Central memory CD8-positive, alpha-beta T cell (primary cell): ENCODE results near the gene ELOVL6.

Experiments
- ATAC-seq: fragments of 150-1000 bp; cut with Tn5 transposase; replicated peaks from 2 replicates; pipeline ENCODE4 v1.10.0; 2022; ENCODE audit warnings: mild to moderate bottlenecking, moderate FRiP score, moderate number of reproducible peaks; ENCODE audit not compliant: poor library complexity, severe bottlenecking; ENCODE audit errors: extremely low read depth
- DNase-seq, 2 donors: peaks; one replicate each; pipeline ENCODE4 v3.0.0; 2021; ENCODE audit warnings: low spot score in 2 of 2
- H3K27ac Mint-ChIP-seq: one replicate; pipeline ENCODE4 v1.8.0; 2022; ENCODE audit warnings: low read depth, mild to moderate bottlenecking, moderate library complexity, mixed read lengths
- H3K27me3 Mint-ChIP-seq: one replicate; pipeline ENCODE4 v1.8.0; 2022; ENCODE audit warnings: mixed read lengths
- H3K36me3 Mint-ChIP-seq: one replicate; pipeline ENCODE4 v1.8.0; 2022; ENCODE audit warnings: mild to moderate bottlenecking, moderate library complexity, mixed read lengths; ENCODE audit not compliant: insufficient read depth
- H3K4me1 Mint-ChIP-seq: one replicate; pipeline ENCODE4 v1.8.0; 2022; ENCODE audit warnings: mixed read lengths
- H3K4me3 Mint-ChIP-seq: one replicate; pipeline ENCODE4 v1.8.0; 2022; ENCODE audit warnings: mild to moderate bottlenecking, moderate library complexity, mixed read lengths
- H3K9me3 Mint-ChIP-seq: one replicate; pipeline ENCODE4 v1.8.0; 2022; ENCODE audit warnings: mixed read lengths

ELOVL6 gene

DNA sequence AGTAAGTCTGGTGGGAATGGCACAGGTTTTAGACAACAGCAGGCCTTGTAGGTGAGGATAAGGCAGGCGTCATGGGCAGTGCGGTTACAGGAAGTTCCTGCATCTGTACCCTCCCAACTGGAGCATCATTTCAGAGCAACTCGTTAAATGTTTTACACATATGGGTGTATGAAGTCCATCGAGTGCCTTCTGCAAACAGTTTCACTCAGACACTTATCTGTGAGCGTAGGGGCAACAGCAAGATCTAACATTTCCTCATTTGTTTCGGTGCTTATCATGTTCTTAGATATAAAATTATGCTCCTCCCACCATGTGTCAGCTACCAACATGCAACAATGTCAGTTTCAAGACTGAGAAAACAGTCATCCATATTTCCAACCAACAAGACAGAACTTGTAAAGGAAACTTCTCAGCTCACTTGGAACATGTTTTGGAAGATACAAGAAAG is 69.9 kb downstream of the ELOVL6 start:
- Mint-ChIP-seq H3K4me1 (peaks cover 9% of the 10 kb centered on the region), H3K36me3 (no peaks in the 10 kb centered on the region), H3K27me3 (no peaks in the 10 kb centered on the region), H3K9me3 (no peaks in the 10 kb centered on the region), H3K27ac (no peak overlapping the region), H3K4me3 (no peak overlapping the region)
- no peak for ATAC-seq
- DNase-seq = no peak

DNA sequence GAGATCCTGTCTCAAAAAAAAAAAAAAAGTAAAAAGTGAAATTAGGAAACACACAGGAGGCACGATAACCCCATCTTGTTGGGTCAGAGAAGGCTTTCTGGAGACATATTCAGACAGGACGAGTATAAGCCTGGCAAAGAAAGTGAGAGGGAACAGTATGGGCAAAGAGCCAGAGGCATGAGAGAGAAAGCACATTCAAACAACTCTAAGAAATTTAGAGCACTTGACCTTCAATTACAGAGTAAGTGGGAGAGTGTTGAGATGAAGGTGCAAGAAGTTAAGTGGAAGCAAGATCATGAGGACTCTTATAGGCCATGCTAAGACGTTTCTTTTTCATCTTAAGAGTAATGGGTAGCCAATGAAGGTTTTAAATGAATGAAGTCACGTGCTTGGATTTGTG is 70.4 kb downstream of the ELOVL6 start:
- no peaks in the 10 kb centered on the region for H3K36me3 Mint-ChIP-seq
- H3K4me1 Mint-ChIP-seq = peaks cover 4% of the 10 kb centered on the region
- H3K9me3 Mint-ChIP-seq = no peaks in the 10 kb centered on the region
- no peak overlapping the region for H3K27ac Mint-ChIP-seq
- ATAC-seq (no peak), DNase-seq (no peak)
- H3K27me3 Mint-ChIP-seq = no peaks in the 10 kb centered on the region
- H3K4me3 Mint-ChIP-seq = no peak overlapping the region

DNA sequence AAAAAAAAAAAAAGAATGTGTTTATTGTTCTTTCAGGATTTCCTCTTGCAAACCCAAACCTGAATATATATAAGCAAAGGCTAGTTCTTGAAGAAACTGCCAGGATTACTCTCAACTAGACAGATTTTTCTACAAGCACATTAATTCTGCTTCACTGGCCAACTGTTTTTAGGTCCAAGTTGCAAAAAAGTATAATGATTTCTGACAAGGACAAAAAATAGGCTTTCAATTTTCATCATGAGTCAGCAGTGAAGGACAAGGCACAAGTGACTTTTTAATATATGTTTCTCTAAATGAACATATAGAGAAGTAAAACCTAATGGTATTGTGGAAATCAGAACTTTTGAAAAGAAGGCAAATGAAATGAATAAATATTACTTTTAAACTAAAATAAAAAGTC is 73.7 kb downstream of the ELOVL6 start:
- DNase-seq (no peak), ATAC-seq (no peak)
- Mint-ChIP-seq H3K27ac (no peak overlapping the region), H3K9me3 (no peaks in the 10 kb centered on the region), H3K36me3 (no peaks in the 10 kb centered on the region), H3K4me1 (no peaks in the 10 kb centered on the region), H3K27me3 (no peaks in the 10 kb centered on the region), H3K4me3 (no peak overlapping the region)

DNA sequence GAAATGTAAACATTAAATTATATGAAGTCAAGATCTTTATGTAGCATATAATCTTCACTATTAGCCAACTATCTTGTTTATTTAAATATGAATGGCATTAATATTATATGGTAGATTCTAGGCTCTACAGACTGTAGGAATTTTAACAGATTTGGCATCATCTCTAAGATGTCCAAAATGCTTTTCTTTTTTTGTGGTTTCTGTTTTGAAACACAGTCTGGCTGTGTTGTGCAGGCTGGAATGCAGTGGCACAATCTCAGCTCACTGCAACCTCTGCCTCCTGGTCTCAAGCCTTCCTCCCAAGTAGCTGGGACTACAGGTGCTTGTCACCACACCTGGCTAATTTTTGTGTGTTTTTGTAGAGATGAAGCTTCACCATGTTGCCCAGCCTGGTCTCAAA is 76.2 kb downstream of the ELOVL6 start:
- no peaks in the 10 kb centered on the region for H3K4me1 Mint-ChIP-seq
- DNase-seq (no peak), ATAC-seq (no peak)
- H3K27me3 Mint-ChIP-seq = no peaks in the 10 kb centered on the region
- no peak overlapping the region for H3K4me3 Mint-ChIP-seq
- no peaks in the 10 kb centered on the region for H3K9me3 Mint-ChIP-seq
- H3K36me3 Mint-ChIP-seq = peaks cover 1% of the 10 kb centered on the region
- H3K27ac Mint-ChIP-seq = no peak overlapping the region

DNA sequence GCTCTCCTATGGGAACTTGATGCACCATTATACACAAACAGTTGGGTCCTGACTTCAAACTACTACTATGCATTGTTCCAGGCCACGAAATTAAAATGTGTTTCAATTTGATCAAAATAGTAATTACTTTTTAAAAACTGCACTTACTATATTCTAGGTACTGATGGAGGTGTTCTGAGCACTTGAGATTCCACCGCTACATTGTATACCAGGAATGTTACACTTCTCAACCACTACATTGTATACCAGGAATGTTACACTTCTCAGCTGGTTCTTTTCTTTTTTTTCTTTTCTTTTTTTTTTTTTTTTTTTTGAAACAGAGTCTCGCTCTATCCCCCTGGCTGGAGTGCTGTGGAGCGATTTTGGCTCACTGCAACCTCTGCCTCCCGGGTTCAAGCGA is 77.9 kb downstream of the ELOVL6 start:
- DNase-seq (no peak), ATAC-seq (no peak)
- no peak overlapping the region for H3K27ac Mint-ChIP-seq
- H3K36me3 Mint-ChIP-seq = peaks cover 1% of the 10 kb centered on the region
- H3K9me3 Mint-ChIP-seq = no peaks in the 10 kb centered on the region
- H3K4me1 Mint-ChIP-seq = no peaks in the 10 kb centered on the region
- H3K27me3 Mint-ChIP-seq = no peaks in the 10 kb centered on the region
- no peak overlapping the region for H3K4me3 Mint-ChIP-seq

DNA sequence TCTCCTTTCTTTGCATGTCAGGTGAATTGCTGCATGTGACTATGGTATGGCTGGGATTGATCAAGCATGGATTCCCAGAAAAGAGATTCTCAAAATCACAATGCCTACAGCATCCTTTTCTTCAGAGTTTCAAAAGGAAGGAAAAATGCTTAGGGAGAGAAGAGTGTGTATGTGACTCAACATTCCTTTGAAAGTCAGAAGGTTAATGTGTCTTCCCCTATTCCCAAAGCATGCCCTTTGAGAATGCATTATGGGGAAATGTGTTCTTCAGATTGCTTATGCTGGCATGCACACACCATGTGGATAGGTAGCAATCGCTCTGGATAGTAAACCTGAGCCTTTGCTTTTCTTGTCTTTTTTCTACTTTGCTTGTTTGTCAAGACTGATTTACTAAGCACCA is 78.5 kb downstream of the ELOVL6 start:
- Mint-ChIP-seq H3K27ac (no peak overlapping the region), H3K4me1 (no peaks in the 10 kb centered on the region), H3K4me3 (no peak overlapping the region), H3K9me3 (no peaks in the 10 kb centered on the region), H3K27me3 (no peaks in the 10 kb centered on the region), H3K36me3 (peaks cover 1% of the 10 kb centered on the region)
- DNase-seq (no peak), ATAC-seq (no peak)

DNA sequence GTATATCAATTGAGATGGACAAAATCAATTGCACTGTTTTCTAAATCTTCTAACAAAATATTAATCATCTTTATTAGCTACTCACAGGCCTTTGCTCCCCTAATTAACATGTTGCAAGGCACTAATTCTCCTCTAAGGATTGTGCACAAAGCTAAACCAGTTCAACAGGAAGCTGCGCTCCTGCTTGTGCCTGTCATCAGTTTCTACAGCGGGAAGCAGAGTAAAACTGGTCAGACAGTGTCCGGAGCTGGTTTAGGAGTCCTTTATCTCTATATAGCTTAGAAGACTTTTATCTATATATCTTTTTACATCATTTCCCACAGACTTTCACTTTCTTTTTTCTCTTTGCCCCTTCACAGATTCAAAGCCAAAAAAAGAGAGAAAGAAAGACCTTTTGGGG is 79.1 kb downstream of the ELOVL6 start:
- H3K4me3 Mint-ChIP-seq = no peak overlapping the region
- DNase-seq = no peak
- no peak for ATAC-seq
- H3K36me3 Mint-ChIP-seq = peaks cover 1% of the 10 kb centered on the region
- H3K4me1 Mint-ChIP-seq = no peaks in the 10 kb centered on the region
- no peaks in the 10 kb centered on the region for H3K27me3 Mint-ChIP-seq
- no peak overlapping the region for H3K27ac Mint-ChIP-seq
- H3K9me3 Mint-ChIP-seq = no peaks in the 10 kb centered on the region

DNA sequence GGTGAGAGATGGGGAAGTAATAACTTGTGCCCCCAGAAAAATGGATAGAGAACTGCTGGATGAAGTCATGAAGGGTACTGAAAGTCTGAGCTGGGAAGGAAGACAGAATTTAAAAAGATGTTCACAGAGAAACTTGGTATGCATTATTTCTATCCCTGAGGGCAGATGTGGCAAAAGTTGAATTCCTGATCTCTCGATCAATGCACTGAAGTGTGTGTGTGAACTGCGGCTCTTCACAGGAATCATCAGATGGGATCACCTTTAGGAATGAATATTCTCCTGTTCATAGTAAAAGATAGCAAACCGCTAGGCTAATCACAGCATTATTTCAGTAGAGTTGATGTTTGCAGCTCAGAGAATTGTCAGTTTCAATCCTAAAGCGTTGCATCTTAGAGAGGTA is 86.4 kb downstream of the ELOVL6 start:
- Mint-ChIP-seq H3K36me3 (no peaks in the 10 kb centered on the region), H3K9me3 (no peaks in the 10 kb centered on the region), H3K27ac (no peak overlapping the region), H3K4me1 (no peaks in the 10 kb centered on the region), H3K4me3 (no peak overlapping the region), H3K27me3 (no peaks in the 10 kb centered on the region)
- DNase-seq = no peak
- ATAC-seq = no peak

DNA sequence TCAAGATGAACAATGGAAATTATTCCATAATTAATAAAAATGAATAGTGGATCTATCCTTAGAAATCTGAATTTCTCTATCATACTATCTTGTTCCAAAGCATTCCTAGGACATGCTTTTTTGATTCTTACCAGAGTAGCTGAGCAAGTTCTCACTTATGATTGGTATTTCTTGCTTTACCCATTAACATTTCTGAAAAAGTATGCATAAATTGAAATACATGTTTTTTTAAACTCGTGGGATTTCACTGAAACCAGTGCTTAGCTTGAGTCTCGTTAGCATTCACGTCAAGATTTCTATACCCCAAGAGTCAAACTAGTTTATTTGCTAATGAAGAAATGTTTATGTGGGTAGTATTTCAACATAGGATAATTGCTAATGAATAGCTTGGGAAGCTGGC is 89.0 kb downstream of the ELOVL6 start:
- no peaks in the 10 kb centered on the region for H3K36me3 Mint-ChIP-seq
- H3K27ac Mint-ChIP-seq = no peak overlapping the region
- no peak overlapping the region for H3K4me3 Mint-ChIP-seq
- ATAC-seq = no peak
- H3K27me3 Mint-ChIP-seq = no peaks in the 10 kb centered on the region
- DNase-seq = no peak
- H3K4me1 Mint-ChIP-seq = no peaks in the 10 kb centered on the region
- no peaks in the 10 kb centered on the region for H3K9me3 Mint-ChIP-seq

DNA sequence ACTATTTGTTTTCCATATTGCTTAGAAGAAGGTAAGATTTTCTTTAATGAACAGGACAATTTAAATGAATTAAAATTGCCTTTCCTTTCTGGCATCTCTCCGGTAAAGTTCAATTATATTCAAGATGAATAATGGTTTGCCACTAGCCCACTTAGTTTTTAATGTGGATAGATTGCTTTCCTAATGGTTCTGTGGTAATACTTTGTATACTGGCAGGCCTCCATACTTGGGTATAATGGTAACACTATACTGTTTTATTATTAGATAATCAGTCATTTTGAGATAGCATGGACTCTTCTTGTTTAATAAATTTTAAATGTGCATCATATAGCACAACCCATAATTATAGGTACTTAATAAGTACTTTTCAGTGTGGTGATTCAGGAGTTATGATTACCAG is 89.5 kb downstream of the ELOVL6 start:
- Mint-ChIP-seq H3K4me3 (no peak overlapping the region), H3K27ac (no peak overlapping the region), H3K9me3 (no peaks in the 10 kb centered on the region), H3K27me3 (no peaks in the 10 kb centered on the region), H3K36me3 (no peaks in the 10 kb centered on the region), H3K4me1 (no peaks in the 10 kb centered on the region)
- DNase-seq (no peak), ATAC-seq (no peak)

DNA sequence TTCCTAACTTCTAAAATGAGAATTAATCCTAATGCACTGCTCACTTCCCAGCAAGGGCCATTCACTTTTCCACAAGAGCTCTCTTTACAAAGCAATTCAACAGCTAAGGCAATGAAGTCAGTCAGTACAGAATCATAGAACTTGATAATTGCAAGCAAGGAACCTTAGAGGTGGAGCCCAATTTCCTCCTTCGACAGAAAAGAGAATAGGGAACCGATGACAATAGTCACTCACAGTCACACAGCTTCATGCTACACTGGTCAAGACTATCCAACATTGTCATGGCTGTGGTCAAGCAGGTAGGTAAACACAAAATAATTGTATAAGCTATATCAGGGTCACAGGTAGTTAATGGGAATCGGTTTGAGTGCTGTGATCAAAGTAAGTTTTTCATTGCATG is 90.0 kb downstream of the ELOVL6 start:
- DNase-seq = no peak
- Mint-ChIP-seq H3K4me1 (no peaks in the 10 kb centered on the region), H3K4me3 (no peak overlapping the region), H3K36me3 (peaks cover 2% of the 10 kb centered on the region), H3K27ac (no peak overlapping the region), H3K9me3 (no peaks in the 10 kb centered on the region), H3K27me3 (no peaks in the 10 kb centered on the region)
- ATAC-seq = no peak

DNA sequence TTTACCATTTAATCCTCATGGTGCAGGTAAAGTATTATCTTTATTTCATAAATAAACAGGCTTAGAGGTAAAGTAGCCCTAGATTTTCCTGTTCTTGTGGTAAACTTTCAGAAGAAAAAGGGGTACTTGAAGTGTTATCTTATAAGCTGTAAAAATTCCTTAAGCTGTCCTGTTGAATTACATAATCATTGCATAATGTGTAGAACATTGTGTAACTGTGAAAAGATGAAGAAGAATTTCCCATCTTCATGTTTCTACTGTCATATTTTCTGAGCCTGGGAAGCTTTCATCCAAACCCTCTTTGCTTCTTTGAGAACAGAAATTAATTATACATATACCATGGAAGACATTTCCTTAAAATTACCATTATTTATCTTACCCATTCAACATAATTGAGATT is 90.5 kb downstream of the ELOVL6 start:
- Mint-ChIP-seq H3K4me1 (no peaks in the 10 kb centered on the region), H3K27ac (no peak overlapping the region), H3K36me3 (peaks cover 2% of the 10 kb centered on the region), H3K4me3 (no peak overlapping the region), H3K27me3 (no peaks in the 10 kb centered on the region), H3K9me3 (no peaks in the 10 kb centered on the region)
- DNase-seq (no peak), ATAC-seq (no peak)

DNA sequence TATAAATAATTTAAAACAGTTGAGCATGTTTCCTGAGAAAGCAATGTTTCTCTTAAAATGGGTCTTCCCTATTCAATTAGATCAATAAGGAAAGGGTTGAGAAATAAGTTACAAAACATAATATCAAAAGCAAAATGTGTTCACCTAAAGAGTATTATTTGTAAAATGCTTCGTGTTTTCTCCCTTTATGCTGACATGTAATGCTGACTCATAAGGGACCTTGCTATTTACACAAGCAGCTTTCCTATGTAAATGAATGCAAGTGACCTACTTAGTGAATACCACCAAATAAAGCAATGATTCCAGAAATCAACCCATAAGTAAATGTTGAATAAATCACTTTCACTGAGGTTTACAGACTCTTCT is 91.5 kb downstream of the ELOVL6 start:
- Mint-ChIP-seq H3K27ac (no peak overlapping the region), H3K4me1 (no peaks in the 10 kb centered on the region), H3K4me3 (no peak overlapping the region), H3K9me3 (no peaks in the 10 kb centered on the region), H3K36me3 (peaks cover 2% of the 10 kb centered on the region), H3K27me3 (no peaks in the 10 kb centered on the region)
- ATAC-seq = no peak
- no peak for DNase-seq

DNA sequence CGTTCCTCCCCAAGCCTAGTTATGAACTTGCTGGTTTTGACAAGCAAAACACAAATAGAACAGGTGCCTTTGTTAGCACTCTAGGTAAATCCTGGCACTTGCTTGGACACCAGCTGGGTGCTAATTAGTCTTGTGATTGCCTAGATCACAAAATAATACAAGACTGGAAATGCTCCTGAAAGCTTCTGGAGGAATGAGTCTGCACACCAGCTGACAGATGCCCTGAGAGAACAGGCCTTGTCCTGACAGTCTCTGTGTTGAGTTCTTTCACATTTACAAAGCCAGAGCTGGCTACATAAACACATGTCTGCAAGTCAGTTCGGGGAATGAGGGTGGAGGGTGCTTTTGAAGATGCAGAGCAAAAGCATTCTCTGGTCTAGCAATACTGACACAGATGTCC is 93.8 kb downstream of the ELOVL6 start:
- DNase-seq (no peak), ATAC-seq (no peak)
- no peaks in the 10 kb centered on the region for H3K4me1 Mint-ChIP-seq
- H3K27ac Mint-ChIP-seq = no peak overlapping the region
- no peak overlapping the region for H3K4me3 Mint-ChIP-seq
- no peaks in the 10 kb centered on the region for H3K9me3 Mint-ChIP-seq
- no peaks in the 10 kb centered on the region for H3K27me3 Mint-ChIP-seq
- peaks cover 2% of the 10 kb centered on the region for H3K36me3 Mint-ChIP-seq
